Raji (cell line): Measurements from ENCODE around the gene VPS13C.

ENCODE experiments used
- POLR2A ChIP-seq: IDR thresholded peaks from 2 replicates; pipeline ENCODE4 v1.6.1; 2011; ENCODE audit warnings: low read depth, low read length, control low read depth; ENCODE audit not compliant: insufficient read depth

VPS13C gene

GRCh38 chr15:62021991-62022600, 38.2 kb downstream of the VPS13C start:
- no peak for TF ChIP-seq POLR2A

- TF ChIP-seq POLR2A, result no peak
Measured at GRCh38 chr15:62020576-62021160, 39.6 kb downstream of the VPS13C start.

- no peak for TF ChIP-seq POLR2A
Measured at GRCh38 chr15:61997786-61998185, 62.5 kb downstream of the VPS13C start.

GRCh38 chr15:61996056-61996635, 64.1 kb downstream of the VPS13C start:
- TF ChIP-seq POLR2A, result no peak

GRCh38 chr15:61994216-61994615, 66.0 kb downstream of the VPS13C start:
- no peak for TF ChIP-seq POLR2A

GRCh38 chr15:61992518-61992917, 67.7 kb downstream of the VPS13C start:
- no peak for TF ChIP-seq POLR2A

GRCh38 chr15:61989667-61990066, 70.6 kb downstream of the VPS13C start:
- TF ChIP-seq POLR2A, result no peak

- no peak for TF ChIP-seq POLR2A
Measured at GRCh38 chr15:61987824-61988223, 72.4 kb downstream of the VPS13C start.

GRCh38 chr15:61983081-61983480, 77.2 kb downstream of the VPS13C start:
- TF ChIP-seq POLR2A, result no peak

- TF ChIP-seq POLR2A, result no peak
Measured at GRCh38 chr15:61978225-61978624, 82.0 kb downstream of the VPS13C start.

GRCh38 chr15:61974759-61975158, 85.5 kb downstream of the VPS13C start:
- no peak for TF ChIP-seq POLR2A

- no peak for TF ChIP-seq POLR2A
Measured at GRCh38 chr15:61974118-61974517, 86.1 kb downstream of the VPS13C start.

- TF ChIP-seq POLR2A, result no peak
Measured at GRCh38 chr15:61951949-61952348, 108.3 kb downstream of the VPS13C start.

- no peak for TF ChIP-seq POLR2A
Measured at GRCh38 chr15:61946778-61947177, 113.5 kb downstream of the VPS13C start.

- TF ChIP-seq POLR2A, result no peak
Measured at GRCh38 chr15:61943992-61944391, 116.3 kb downstream of the VPS13C start.

GRCh38 chr15:61938249-61938648, 122.0 kb downstream of the VPS13C start:
- no peak for TF ChIP-seq POLR2A
